AG04450 (cell line): ENCODE measurements around the gene KCND2. TPM values are rescaled to one million over a fixed set of nuclear protein-coding genes. Genes with fewer than 3 reads are reported as not detected.

Experiments used
- CTCF ChIA-PET: fragments of 300-600, 350-600 bp; formaldehyde crosslinking; extraction: SDS; loops from one replicate; lab custom pipeline; 2022; ENCODE audit warnings: antibody characterized with exemption, inconsistent platforms; lab: Charles Lee
- POLR2A ChIA-PET: fragments of 350-600 bp; formaldehyde crosslinking; extraction: SDS; loops from one replicate; lab custom pipeline; 2021; ENCODE audit warnings: antibody characterized with exemption, inconsistent platforms; lab: Yijun Ruan, JAX
- DNase-seq: peaks from one replicate; pipeline ENCODE4 v3.0.0-alpha.2; 2011; ENCODE audit warnings: low read depth, low spot score
- H3K27ac ChIP-seq: one replicate; pipeline ENCODE4 v1.5.1; 2012; ENCODE audit warnings: low read depth, low read length, control low read depth
- H3K27me3 ChIP-seq: one replicate; pipeline ENCODE4 v1.6.0; 2012; ENCODE audit warnings: low read length; ENCODE audit not compliant: control insufficient read depth, insufficient read depth
- H3K4me3 ChIP-seq: 2 replicates; pipeline ENCODE4 v1.5.1; 2011; ENCODE audit warnings: mild to moderate bottlenecking, low read depth, low read length, control low read depth
- H3K9me3 ChIP-seq: 2 replicates; pipeline ENCODE4 v1.5.1; 2012; ENCODE audit warnings: low read length; ENCODE audit not compliant: control insufficient read depth, insufficient read depth
- CTCF ChIP-seq: IDR thresholded peaks from 2 replicates; pipeline ENCODE4 v1.5.1; 2011; ENCODE audit warnings: low read depth, low read length, control low read depth, inconsistent platforms
- polyA plus RNA-seq: library from polyadenylated mRNA; depleted of rRNA; stranded (reverse); fragments of >200 nt; gene quantifications from 2 replicates; pipeline ENCODE4 v1.2.3, GENCODE V29; 2011

KCND2 gene
- polyA plus RNA-seq, 1 experiment: 0.12 TPM

- no peaks in the 10 kb centered on the region for H3K27me3 ChIP-seq
- DNase-seq: no peak
- H3K9me3 ChIP-seq: no peaks in the 10 kb centered on the region
- CTCF ChIA-PET: no interaction called here
- H3K27ac ChIP-seq: no peak overlapping the region
- TF ChIP-seq CTCF: no peak
- H3K4me3 ChIP-seq: no peak overlapping the region
- POLR2A ChIA-PET: no interaction called here
Measured at GRCh38 chr7:120404042-120404441, 131.1 kb downstream of the KCND2 start.

- no peak overlapping the region for H3K27ac ChIP-seq
- POLR2A ChIA-PET: interaction anchor here (1.0 kb wide), 1 partner anchor 63 kb away, joined by 3 read pairs; no protein-coding TSS in a partner anchor
- DNase-seq: no peak
- no peak overlapping the region for H3K4me3 ChIP-seq
- TF ChIP-seq CTCF: no peak
- H3K9me3 ChIP-seq: no peaks in the 10 kb centered on the region
- CTCF ChIA-PET: no interaction called here
- no peaks in the 10 kb centered on the region for H3K27me3 ChIP-seq
Measured at GRCh38 chr7:120405652-120406051, 132.7 kb downstream of the KCND2 start.

GRCh38 chr7:120407010-120407409, 134.0 kb downstream of the KCND2 start:
- Histone ChIP-seq H3K27ac (no peak overlapping the region), H3K9me3 (no peaks in the 10 kb centered on the region), H3K27me3 (no peaks in the 10 kb centered on the region), H3K4me3 (no peak overlapping the region)
- ChIA-PET POLR2A (no interaction called here), CTCF (no interaction called here)
- DNase-seq: no peak
- TF ChIP-seq CTCF: no peak

- H3K27ac ChIP-seq: no peak overlapping the region
- no peak overlapping the region for H3K4me3 ChIP-seq
- H3K9me3 ChIP-seq: no peaks in the 10 kb centered on the region
- POLR2A ChIA-PET: no interaction called here
- DNase-seq: no peak
- CTCF ChIA-PET: no interaction called here
- no peaks in the 10 kb centered on the region for H3K27me3 ChIP-seq
- no peak for TF ChIP-seq CTCF
Measured at GRCh38 chr7:120412139-120413050, 139.4 kb downstream of the KCND2 start.

- no peak overlapping the region for H3K4me3 ChIP-seq
- H3K9me3 ChIP-seq: no peaks in the 10 kb centered on the region
- POLR2A ChIA-PET: no interaction called here
Measured at GRCh38 chr7:120413164-120413563, 140.2 kb downstream of the KCND2 start.

More at GRCh38 chr7:120413164-120413563, 140.2 kb downstream of the KCND2 start:
- CTCF ChIA-PET: no interaction called here
- no peaks in the 10 kb centered on the region for H3K27me3 ChIP-seq
- H3K27ac ChIP-seq: no peak overlapping the region
- TF ChIP-seq CTCF: no peak
- DNase-seq: no peak
